ENCODE measurements around the gene LYSMD3. TPM values are rescaled to one million over a fixed set of nuclear protein-coding genes. Genes with fewer than 3 reads are reported as not detected.

LYSMD3 gene
- total RNA-seq, 4 donors from 2014 or later: 12.9 to 21.2 (median 16.3) TPM

- intact Hi-C loops (cut with DNase I): loop anchor here (1.0 to 2.0 kb wide), 3 partner anchors 56 to 119 kb away; partner anchors contain the start of genes MBLAC2 and POLR3G
- Histone ChIP-seq H3K27ac (replicated peaks in 1 of 4) (peak overlapping the region; percentile 87 to 94 (median 92)), H3K27me3 (peaks cover 0 to 21% (median 0%) of the 10 kb centered on the region in 4 donors), H3K36me3 (peaks cover 0 to 7% (median under 1%) of the 10 kb centered on the region in 4 donors), H3K4me1 (peaks cover 11 to 42% (median 40%) of the 10 kb centered on the region in 4 donors), H3K9me3 (no peaks in the 10 kb centered on the region), H3K4me3 (peak overlapping the region; percentile 78 to 97 (median 86))
- peak; percentile 74 to 82 (median 75) for TF ChIP-seq CTCF (IDR thresholded peaks at IDR 0.05)
- TF ChIP-seq POLR2A (IDR thresholded peaks at IDR 0.05; ENCODE audit: low read depth): no peak
- no peak for DNase-seq (ENCODE audit: extremely low spot score)
- 6% methylated on average over 11 of the region's 13 CpGs for WGBS
These were observed 724 bp upstream of the LYSMD3 start for GRCh38 chr5:90529939-90530677.

GRCh38 chr5:90528601-90529193, 687 bp downstream of the LYSMD3 start:
- peaks cover 11 to 48% (median 41%) of the 10 kb centered on the region in 4 donors for H3K4me1 ChIP-seq
- no peak for DNase-seq (ENCODE audit: extremely low spot score)
- TF ChIP-seq EP300 (IDR thresholded peaks at IDR 0.05) (no peak), POLR2A (IDR thresholded peaks at IDR 0.05; ENCODE audit: low read depth) (no peak), POLR2AphosphoS5 (IDR thresholded peaks at IDR 0.05) (no peak), CTCF (IDR thresholded peaks at IDR 0.05) (no peak)

GRCh38 chr5:90519081-90519480, 10.3 kb downstream of the LYSMD3 start:
- intact Hi-C loops (cut with DNase I): no loop called here
- no peak for DNase-seq (ENCODE audit: extremely low spot score)
- TF ChIP-seq EP300 (IDR thresholded peaks at IDR 0.05): no peak
- TF ChIP-seq POLR2AphosphoS5 (IDR thresholded peaks at IDR 0.05): no peak
- TF ChIP-seq CTCF (IDR thresholded peaks at IDR 0.05): no peak
- TF ChIP-seq POLR2A (IDR thresholded peaks at IDR 0.05; ENCODE audit: low read depth): no peak
- Histone ChIP-seq H3K27me3 (no peaks in the 10 kb centered on the region), H3K4me3 (no peak overlapping the region), H3K36me3 (peaks cover 3 to 54% (median 27%) of the 10 kb centered on the region in 4 donors), H3K4me1 (peaks cover 0 to under 1% (median 0%) of the 10 kb centered on the region in 4 donors), H3K9me3 (no peaks in the 10 kb centered on the region), H3K27ac (replicated peaks in 1 of 4) (no peak overlapping the region)
- WGBS: 94% methylated on average over 7 of the region's 7 CpGs

More at GRCh38 chr5:90528601-90529193, 687 bp downstream of the LYSMD3 start:
- Histone ChIP-seq H3K36me3 (peaks cover 9 to 21% (median 12%) of the 10 kb centered on the region in 4 donors), H3K27ac (replicated peaks in 1 of 4) (peak overlapping the region; percentile 87 to 94 (median 92)), H3K9me3 (no peaks in the 10 kb centered on the region), H3K4me3 (peak overlapping the region; percentile 78 to 97 (median 86)), H3K27me3 (peaks cover 0 to 9% (median 0%) of the 10 kb centered on the region in 4 donors)
- WGBS: 2% methylated on average over 18 of the region's 18 CpGs
- intact Hi-C loops (cut with DNase I): loop anchor here (2.0 kb wide), 1 partner anchor 118 kb away; no protein-coding TSS in a partner anchor

GRCh38 chr5:90518661-90519060, 10.7 kb downstream of the LYSMD3 start:
- Histone ChIP-seq H3K36me3 (peaks cover 0 to 51% (median 24%) of the 10 kb centered on the region in 4 donors), H3K27ac (replicated peaks in 1 of 4) (no peak overlapping the region), H3K4me1 (no peaks in the 10 kb centered on the region), H3K27me3 (no peaks in the 10 kb centered on the region), H3K4me3 (no peak overlapping the region), H3K9me3 (no peaks in the 10 kb centered on the region)
- TF ChIP-seq POLR2A (IDR thresholded peaks at IDR 0.05; ENCODE audit: low read depth) (no peak), POLR2AphosphoS5 (IDR thresholded peaks at IDR 0.05) (no peak), CTCF (IDR thresholded peaks at IDR 0.05) (no peak), EP300 (IDR thresholded peaks at IDR 0.05) (no peak)
- intact Hi-C loops (cut with DNase I): no loop called here
- DNase-seq (ENCODE audit: extremely low spot score): no peak
